Ascending aorta (tissue), 2 donors: ENCODE results near the gene CEP104. TPM values are rescaled to one million over a fixed set of nuclear protein-coding genes. Genes with fewer than 3 reads are reported as not detected.
"Not testable (repeated sequence)": the region's sequence is repeated elsewhere in the genome, so short reads cannot be mapped to it uniquely, and the experiment has no call there.

Experiments
- DNase-seq, 2 donors: peaks; one replicate each; pipeline ENCODE4 v3.0.0-alpha.2; 2019; ENCODE audit warnings: low spot score in 2 of 2
- H3K27ac ChIP-seq, 2 donors: fragments of 200-600 bp; sonication (generic); one replicate each; pipeline ENCODE4 v1.5.1; 2016 to 2017; ENCODE audit warnings: mild to moderate bottlenecking in 1 of 2
- H3K27me3 ChIP-seq: fragments of 200-600 bp; sonication (generic); one replicate; pipeline ENCODE4 v1.5.1; 2017
- H3K36me3 ChIP-seq, 2 donors: fragments of 200-600 bp; sonication (generic); one replicate each; pipeline ENCODE4 v1.5.1; 2016
- H3K4me1 ChIP-seq, 2 donors: fragments of 200-600 bp; sonication (generic); one replicate each; pipeline ENCODE4 v1.5.1; 2016 to 2017; ENCODE audit warnings: mild to moderate bottlenecking in 1 of 2
- H3K4me3 ChIP-seq, 2 donors: fragments of 200-600 bp; sonication (generic); one replicate each; pipeline ENCODE4 v1.5.1; 2016 to 2017; ENCODE audit warnings: mild to moderate bottlenecking in 1 of 2
- H3K9me3 ChIP-seq, 2 donors: fragments of 200-600 bp; sonication (generic); one replicate each; pipeline ENCODE4 v1.5.1; 2016
- CTCF ChIP-seq, 3 experiments: fragments of 200-600 bp in 2 of 3; fragments of 450-650 bp in 1 of 3; sonication (generic) in 2 of 3; IDR thresholded peaks; one replicate each; pipeline ENCODE4 v1.5.1; 2016 to 2019; ENCODE audit warnings: antibody characterized with exemption in 3 of 3, mild to moderate bottlenecking in 1 of 3, moderate library complexity in 1 of 3
- intact Hi-C: fragments of 100-400 bp; cut with DNase I; formaldehyde crosslinking; loops from one replicate; pipeline ENCODE4 v1.15.1; 2023
- total RNA-seq: library from RNA; depleted of rRNA; stranded (reverse); fragments of >200 nt; gene quantifications from one replicate; pipeline ENCODE4 v1.1.0, GENCODE V29; 2016

Gene CEP104
- total RNA-seq, 1 donor from 2014 or later: 93.6 TPM

- Histone ChIP-seq H3K36me3 (no peaks in the 10 kb centered on the region), H3K27me3 (no peaks in the 10 kb centered on the region), H3K9me3 (no peaks in the 10 kb centered on the region), H3K4me3 (no peak overlapping the region), H3K4me1 (no peaks in the 10 kb centered on the region), H3K27ac (no peak overlapping the region)
- intact Hi-C loops: loop anchor here (2.0 kb wide), 1 partner anchor 351 kb away; no protein-coding TSS in a partner anchor
- DNase-seq: no peak
- no peak for TF ChIP-seq CTCF (IDR thresholded peaks at IDR 0.05)
Observed at GRCh38 chr1:3803905-3804626, 52.9 kb downstream of the CEP104 start.

- H3K27me3 ChIP-seq, H3K4me1 ChIP-seq, H3K36me3 ChIP-seq, H3K9me3 ChIP-seq, DNase-seq, H3K4me3 ChIP-seq, intact Hi-C loops, H3K27ac ChIP-seq: not testable (repeated sequence)
Observed at GRCh38 chr1:3800795-3801194, 56.2 kb downstream of the CEP104 start.

GRCh38 chr1:3799976-3800685 lies 56.9 kb downstream of the CEP104 start:
- no peaks in the 10 kb centered on the region for H3K27me3 ChIP-seq
- no peak overlapping the region for H3K27ac ChIP-seq
- DNase-seq: no peak
- TF ChIP-seq CTCF (IDR thresholded peaks at IDR 0.05): no peak
- H3K4me1 ChIP-seq: peaks cover 6 to 9% of the 10 kb centered on the region in 2 donors
- intact Hi-C loops: loop anchor here (5.0 kb wide), 2 partner anchors 57 to 102 kb away; partner anchors contain the start of genes C1orf174, CEP104 and DFFB
- H3K36me3 ChIP-seq: no peaks in the 10 kb centered on the region
- H3K9me3 ChIP-seq: no peaks in the 10 kb centered on the region
- H3K4me3 ChIP-seq: no peak overlapping the region

GRCh38 chr1:3796215-3797061 lies 60.6 kb downstream of the CEP104 start, which contains the start of gene LRRC47:
Gene LRRC47 (minus strand): TSS chr1:3796498. CDS start chr1:3796476, 22 bp downstream.
- no peak for TF ChIP-seq CTCF (IDR thresholded peaks at IDR 0.05)
- H3K4me3 ChIP-seq: peak within 1 kb of the TSS; percentile 99
- H3K27ac ChIP-seq: peak within 1 kb of the TSS; percentile 63 to 67
- no peaks in the 10 kb centered on the region for H3K36me3 ChIP-seq
- DNase-seq: peak; percentile 65 to 96
- no peaks in the 10 kb centered on the region for H3K9me3 ChIP-seq
- intact Hi-C loops: loop anchor here (2.0 to 5.0 kb wide), 3 partner anchors 24 to 106 kb away; partner anchors contain the start of genes C1orf174, CEP104, DFFB and SMIM1
- H3K4me1 ChIP-seq: peaks cover 20 to 27% of the 10 kb centered on the region in 2 donors
- no peaks in the 10 kb centered on the region for H3K27me3 ChIP-seq

GRCh38 chr1:3795453-3796214 lies 61.4 kb downstream of the CEP104 start:
- no peaks in the 10 kb centered on the region for H3K36me3 ChIP-seq
- H3K4me3 ChIP-seq: peak overlapping the region; percentile 99
- DNase-seq: no peak
- no peaks in the 10 kb centered on the region for H3K9me3 ChIP-seq
- H3K27ac ChIP-seq: peak overlapping the region; percentile 63 to 67
- TF ChIP-seq CTCF (IDR thresholded peaks at IDR 0.05): no peak
- no peaks in the 10 kb centered on the region for H3K27me3 ChIP-seq
- H3K4me1 ChIP-seq: peaks cover 20 to 27% of the 10 kb centered on the region in 2 donors
- intact Hi-C loops: loop anchor here (2.0 to 5.0 kb wide), 3 partner anchors 23 to 107 kb away; partner anchors contain the start of genes C1orf174, CEP104, DFFB and SMIM1
